GM12874 (cell line): ENCODE data around the gene UBE2L5.

Source experiments
- CTCF ChIP-seq: IDR thresholded peaks from 2 replicates; pipeline ENCODE4 v1.5.1; 2011; ENCODE audit warnings: low read depth, mild to moderate bottlenecking, control low read depth, low read length, moderate library complexity; ENCODE audit not compliant: insufficient read depth

Gene UBE2L5

GRCh38 chr13:30396434-30397075 lies 25.7 kb upstream of the UBE2L5 start:
- no peak for TF ChIP-seq CTCF

DNA sequence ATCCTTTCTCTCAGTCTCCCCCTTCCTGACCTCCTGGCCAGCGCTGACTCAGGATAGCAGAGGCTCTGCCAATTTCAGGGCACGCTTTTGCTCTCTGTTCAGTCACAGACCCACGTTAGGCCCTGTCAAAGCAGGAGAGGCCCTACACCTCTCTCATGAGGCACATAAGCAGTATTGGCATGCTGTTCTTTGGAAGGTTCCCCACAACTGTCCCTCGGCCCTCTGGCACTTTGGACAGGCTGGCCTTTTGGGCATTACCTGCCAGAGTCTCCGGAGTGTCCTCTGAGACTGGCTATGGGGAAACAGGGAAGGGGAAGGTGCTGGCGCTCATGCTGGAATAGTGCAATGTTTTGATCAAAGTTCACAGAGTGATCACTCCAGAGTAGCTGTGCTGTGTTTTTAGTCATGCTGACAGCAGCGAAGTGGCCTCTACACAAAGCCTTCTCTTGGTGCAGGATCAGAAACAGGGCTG lies 23.7 kb upstream of the UBE2L5 start:
- TF ChIP-seq CTCF, result no peak

DNA sequence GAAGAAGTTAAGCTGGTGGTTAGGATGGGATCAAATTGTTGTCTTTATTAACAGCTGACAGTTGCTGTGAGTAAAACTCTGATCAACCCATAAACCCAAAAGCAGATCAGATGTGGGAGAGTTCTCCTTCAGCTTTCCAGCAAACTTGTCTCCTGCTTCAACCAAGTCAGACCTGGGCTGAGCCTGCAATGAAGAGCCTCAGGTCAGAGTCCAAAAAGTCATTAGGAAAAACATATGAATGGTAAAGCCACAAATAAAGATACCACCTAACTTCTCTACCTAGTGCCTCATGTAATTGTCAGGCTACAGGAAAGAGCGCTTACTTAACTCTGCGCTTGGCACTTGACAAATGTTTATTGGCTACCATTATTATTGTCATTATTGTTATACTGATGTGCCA lies 21.9 kb upstream of the UBE2L5 start:
- no peak for TF ChIP-seq CTCF

- TF ChIP-seq CTCF, result no peak
These were observed 20.9 kb upstream of the UBE2L5 start for GRCh38 chr13:30401347-30401746.

DNA sequence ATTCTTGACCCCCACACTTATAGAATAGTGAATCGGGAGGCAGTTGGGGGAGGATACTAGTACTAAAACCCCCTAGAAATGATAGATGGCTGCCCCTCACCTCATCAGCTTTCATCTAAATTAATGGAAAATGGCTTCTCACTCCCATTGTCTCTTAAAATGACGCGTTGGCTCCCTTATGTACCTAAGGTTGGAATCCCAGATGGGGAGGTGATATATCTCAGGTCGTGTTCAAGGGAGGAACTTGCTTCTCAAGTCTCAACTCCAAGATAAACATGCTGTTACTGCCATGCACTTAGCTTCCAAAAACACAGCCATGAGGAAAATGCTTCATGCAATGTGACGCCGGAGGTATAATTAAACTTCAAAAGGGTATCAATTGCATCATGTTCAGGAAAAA lies 18.8 kb upstream of the UBE2L5 start:
- no peak for TF ChIP-seq CTCF

- TF ChIP-seq CTCF, result no peak
These were observed 18.1 kb upstream of the UBE2L5 start for GRCh38 chr13:30404207-30404606.

DNA sequence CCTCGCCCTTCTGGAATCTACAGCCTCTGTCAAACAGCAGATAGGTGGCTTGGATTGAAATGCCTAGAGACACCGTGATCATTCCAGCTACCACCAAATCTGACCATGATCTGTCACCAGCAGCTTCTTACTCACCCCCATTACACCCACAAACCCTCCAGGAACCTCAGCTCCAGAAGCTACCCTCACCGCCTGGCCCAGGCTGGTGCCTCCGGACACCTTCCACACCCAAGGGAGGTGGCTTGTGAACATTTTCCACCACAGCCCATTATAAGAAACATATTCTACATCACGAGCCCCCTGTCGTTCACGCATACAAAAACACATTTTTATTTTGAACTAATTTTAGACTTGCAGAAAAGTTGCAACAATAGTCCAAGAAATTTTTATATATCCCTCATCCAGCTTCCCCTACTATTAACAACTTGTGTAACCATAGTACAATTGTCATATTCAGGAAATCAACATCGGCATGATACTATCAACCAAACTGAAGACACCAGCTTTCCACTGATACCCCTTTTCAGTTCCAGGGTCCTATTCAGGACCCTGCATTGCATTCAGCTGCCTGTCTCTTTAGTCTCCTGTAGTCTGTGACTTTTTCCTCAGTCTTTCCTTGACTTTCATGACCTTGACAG lies 15.4 kb upstream of the UBE2L5 start:
- no peak for TF ChIP-seq CTCF
